Subcutaneous abdominal adipose tissue (tissue), 5 donors: ENCODE measurements around the gene RCAN2.
A peak's percentile ranks its signal among the peaks of the same experiment; 100 is the strongest.

Experiments
- H3K27ac ChIP-seq: one replicate; pipeline ENCODE4 v1.7.0; 2013; ENCODE audit warnings: low read depth, mild to moderate bottlenecking, inconsistent platforms, low read length, moderate library complexity
- H3K27me3 ChIP-seq, 5 donors: one replicate each; pipeline ENCODE4 v1.7.0; 2013; ENCODE audit warnings: low read length in 5 of 5, inconsistent platforms in 1 of 5; ENCODE audit not compliant: control insufficient read depth in 5 of 5, insufficient read depth in 4 of 5
- H3K36me3 ChIP-seq, 5 donors: one replicate each; pipeline ENCODE4 v1.7.0; 2013; ENCODE audit warnings: low read length in 5 of 5; ENCODE audit not compliant: control insufficient read depth in 5 of 5, insufficient read depth in 5 of 5
- H3K4me1 ChIP-seq, 5 donors: one replicate each; pipeline ENCODE4 v1.7.0; 2013; ENCODE audit warnings: low read length in 5 of 5, mild to moderate bottlenecking in 3 of 5, moderate library complexity in 1 of 5; ENCODE audit not compliant: control insufficient read depth in 5 of 5, insufficient read depth in 5 of 5
- H3K4me3 ChIP-seq, 5 donors: one replicate each; pipeline ENCODE4 v1.7.0; 2013; ENCODE audit warnings: low read length in 5 of 5, low read depth in 1 of 5
- H3K9ac ChIP-seq, 5 donors: one replicate each; pipeline ENCODE4 v1.7.0; 2013; ENCODE audit warnings: low read length in 5 of 5, mild to moderate bottlenecking in 4 of 5, moderate library complexity in 3 of 5
- H3K9me3 ChIP-seq, 5 donors: one replicate each; pipeline ENCODE4 v1.7.0; 2013; ENCODE audit warnings: low read length in 5 of 5; ENCODE audit not compliant: control insufficient read depth in 5 of 5
- donor health status: healthy.
- donor health status: healthy.
- donor health status: healthy.
- donor health status: healthy.
- donor health status: healthy.

The RCAN2 gene

GRCh38 chr6:46240866-46241565 lies 250.2 kb downstream of the RCAN2 start:
- Histone ChIP-seq H3K27me3 (no peaks in the 10 kb centered on the region), H3K27ac (no peak overlapping the region), H3K4me1 (peaks cover 0 to 11% (median 10%) of the 10 kb centered on the region in 5 donors), H3K9me3 (no peaks in the 10 kb centered on the region), H3K9ac (no peak overlapping the region), H3K36me3 (no peaks in the 10 kb centered on the region), H3K4me3 (no peak overlapping the region)

- no peak overlapping the region for H3K27ac ChIP-seq
- no peak overlapping the region for H3K4me3 ChIP-seq
- H3K9me3 ChIP-seq: no peaks in the 10 kb centered on the region
- H3K9ac ChIP-seq: no peak overlapping the region
- no peaks in the 10 kb centered on the region for H3K27me3 ChIP-seq
- no peaks in the 10 kb centered on the region for H3K36me3 ChIP-seq
- H3K4me1 ChIP-seq: peaks cover 0 to 16% (median 12%) of the 10 kb centered on the region in 5 donors
Observed at GRCh38 chr6:46236752-46237151, 254.5 kb downstream of the RCAN2 start.

GRCh38 chr6:46235242-46235641 lies 256.0 kb downstream of the RCAN2 start:
- Histone ChIP-seq H3K4me1 (peaks cover 0 to 16% (median 9%) of the 10 kb centered on the region in 5 donors), H3K27ac (no peak overlapping the region), H3K9me3 (no peaks in the 10 kb centered on the region), H3K4me3 (no peak overlapping the region), H3K27me3 (no peaks in the 10 kb centered on the region), H3K9ac (no peak overlapping the region), H3K36me3 (no peaks in the 10 kb centered on the region)

GRCh38 chr6:46234700-46235099 lies 256.5 kb downstream of the RCAN2 start:
- Histone ChIP-seq H3K27ac (no peak overlapping the region), H3K9ac (no peak overlapping the region), H3K9me3 (no peaks in the 10 kb centered on the region), H3K27me3 (no peaks in the 10 kb centered on the region), H3K4me3 (no peak overlapping the region), H3K4me1 (peaks cover 0 to 16% (median 9%) of the 10 kb centered on the region in 5 donors), H3K36me3 (no peaks in the 10 kb centered on the region)

- H3K9ac ChIP-seq: no peak overlapping the region
- no peak overlapping the region for H3K27ac ChIP-seq
- H3K9me3 ChIP-seq: no peaks in the 10 kb centered on the region
- peaks cover 0 to 16% (median 9%) of the 10 kb centered on the region in 5 donors for H3K4me1 ChIP-seq
- no peaks in the 10 kb centered on the region for H3K36me3 ChIP-seq
- H3K27me3 ChIP-seq: no peaks in the 10 kb centered on the region
- no peak overlapping the region for H3K4me3 ChIP-seq
Observed at GRCh38 chr6:46234156-46234556, 257.1 kb downstream of the RCAN2 start.

- Histone ChIP-seq H3K27ac (no peak overlapping the region), H3K9me3 (no peaks in the 10 kb centered on the region), H3K27me3 (no peaks in the 10 kb centered on the region), H3K36me3 (no peaks in the 10 kb centered on the region), H3K4me3 (no peak overlapping the region), H3K9ac (no peak overlapping the region), H3K4me1 (peaks cover 0 to 13% (median 9%) of the 10 kb centered on the region in 5 donors)
Observed at GRCh38 chr6:46233129-46233528, 258.1 kb downstream of the RCAN2 start.

- H3K4me1 ChIP-seq: peaks cover 0 to 10% (median 0%) of the 10 kb centered on the region in 5 donors
- H3K9me3 ChIP-seq: no peaks in the 10 kb centered on the region
- no peak overlapping the region for H3K9ac ChIP-seq
- peak overlapping the region; percentile 18 for H3K27ac ChIP-seq
- H3K4me3 ChIP-seq: no peak overlapping the region
- H3K27me3 ChIP-seq: no peaks in the 10 kb centered on the region
- H3K36me3 ChIP-seq: no peaks in the 10 kb centered on the region
Observed at GRCh38 chr6:46222286-46222685, 269.0 kb downstream of the RCAN2 start.

GRCh38 chr6:46221222-46221793 lies 269.9 kb downstream of the RCAN2 start:
- no peaks in the 10 kb centered on the region for H3K27me3 ChIP-seq
- peaks cover 0 to 10% (median 0%) of the 10 kb centered on the region in 5 donors for H3K4me1 ChIP-seq
- H3K9ac ChIP-seq: no peak overlapping the region
- H3K9me3 ChIP-seq: no peaks in the 10 kb centered on the region
- no peak overlapping the region for H3K27ac ChIP-seq
- H3K36me3 ChIP-seq: no peaks in the 10 kb centered on the region
- no peak overlapping the region for H3K4me3 ChIP-seq

- no peaks in the 10 kb centered on the region for H3K36me3 ChIP-seq
- no peak overlapping the region for H3K9ac ChIP-seq
- peaks cover 0 to 10% (median 0%) of the 10 kb centered on the region in 5 donors for H3K4me1 ChIP-seq
- no peaks in the 10 kb centered on the region for H3K27me3 ChIP-seq
- no peaks in the 10 kb centered on the region for H3K9me3 ChIP-seq
- no peak overlapping the region for H3K27ac ChIP-seq
- H3K4me3 ChIP-seq: no peak overlapping the region
Observed at GRCh38 chr6:46220352-46221221, 270.7 kb downstream of the RCAN2 start.

- Histone ChIP-seq H3K27me3 (no peaks in the 10 kb centered on the region), H3K36me3 (no peaks in the 10 kb centered on the region), H3K9me3 (no peaks in the 10 kb centered on the region), H3K27ac (no peak overlapping the region), H3K4me1 (peaks cover 0 to 10% (median 0%) of the 10 kb centered on the region in 5 donors), H3K9ac (no peak overlapping the region), H3K4me3 (no peak overlapping the region)
Observed at GRCh38 chr6:46219661-46220060, 271.6 kb downstream of the RCAN2 start.
